ENCODE data around the gene CLPSL1.

DNA sequence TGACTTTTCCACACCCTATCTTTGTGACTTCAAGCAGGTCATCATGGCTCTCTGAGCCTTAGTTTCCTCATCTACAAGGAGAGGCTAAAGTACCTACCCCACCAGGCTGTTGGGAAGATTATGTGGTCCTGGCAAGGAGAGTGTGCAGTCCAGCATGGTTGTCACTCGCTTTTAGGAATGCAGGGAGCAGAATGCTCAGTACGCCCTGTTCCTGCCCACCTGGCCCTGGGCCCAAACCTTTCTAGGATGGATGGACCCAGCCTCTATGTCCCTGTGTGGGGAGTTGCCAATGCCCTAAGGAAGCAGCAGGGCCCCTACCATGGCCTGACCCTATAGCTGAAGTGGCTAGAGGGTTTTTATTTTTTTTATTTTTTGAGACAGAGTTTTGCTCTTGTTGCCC is 2.4 kb upstream of the CLPSL1 start:
- TF ChIP-seq, protein P1, sequence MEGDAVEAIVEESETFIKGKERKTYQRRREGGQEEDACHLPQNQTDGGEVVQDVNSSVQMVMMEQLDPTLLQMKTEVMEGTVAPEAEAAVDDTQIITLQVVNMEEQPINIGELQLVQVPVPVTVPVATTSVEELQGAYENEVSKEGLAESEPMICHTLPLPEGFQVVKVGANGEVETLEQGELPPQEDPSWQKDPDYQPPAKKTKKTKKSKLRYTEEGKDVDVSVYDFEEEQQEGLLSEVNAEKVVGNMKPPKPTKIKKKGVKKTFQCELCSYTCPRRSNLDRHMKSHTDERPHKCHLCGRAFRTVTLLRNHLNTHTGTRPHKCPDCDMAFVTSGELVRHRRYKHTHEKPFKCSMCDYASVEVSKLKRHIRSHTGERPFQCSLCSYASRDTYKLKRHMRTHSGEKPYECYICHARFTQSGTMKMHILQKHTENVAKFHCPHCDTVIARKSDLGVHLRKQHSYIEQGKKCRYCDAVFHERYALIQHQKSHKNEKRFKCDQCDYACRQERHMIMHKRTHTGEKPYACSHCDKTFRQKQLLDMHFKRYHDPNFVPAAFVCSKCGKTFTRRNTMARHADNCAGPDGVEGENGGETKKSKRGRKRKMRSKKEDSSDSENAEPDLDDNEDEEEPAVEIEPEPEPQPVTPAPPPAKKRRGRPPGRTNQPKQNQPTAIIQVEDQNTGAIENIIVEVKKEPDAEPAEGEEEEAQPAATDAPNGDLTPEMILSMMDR (IDR thresholded peaks at IDR 0.05), result no peak
- TF ChIP-seq POLR2A (IDR thresholded peaks at IDR 0.05), result no peak
